G401.6 (cell line): Measurements from ENCODE around the gene PTPN7.
A peak's percentile ranks its signal among the peaks of the same experiment; 100 is the strongest.
"Not testable (repeated sequence)": the region's sequence is repeated elsewhere in the genome, so short reads cannot be mapped to it uniquely, and the experiment has no call there.

Experiments used
- FAIRE-seq: peaks from 2 replicates; lab custom pipeline; 2012; peaks lifted over from hg19 to GRCh38; lab: Jason Lieb, UNC

Gene PTPN7

GRCh38 chr1:202189001-202189790 is 28.8 kb upstream of the PTPN7 start:
- FAIRE-seq = no peak

GRCh38 chr1:202187697-202188407 is 27.4 kb upstream of the PTPN7 start:
- FAIRE-seq = no peak

DNA sequence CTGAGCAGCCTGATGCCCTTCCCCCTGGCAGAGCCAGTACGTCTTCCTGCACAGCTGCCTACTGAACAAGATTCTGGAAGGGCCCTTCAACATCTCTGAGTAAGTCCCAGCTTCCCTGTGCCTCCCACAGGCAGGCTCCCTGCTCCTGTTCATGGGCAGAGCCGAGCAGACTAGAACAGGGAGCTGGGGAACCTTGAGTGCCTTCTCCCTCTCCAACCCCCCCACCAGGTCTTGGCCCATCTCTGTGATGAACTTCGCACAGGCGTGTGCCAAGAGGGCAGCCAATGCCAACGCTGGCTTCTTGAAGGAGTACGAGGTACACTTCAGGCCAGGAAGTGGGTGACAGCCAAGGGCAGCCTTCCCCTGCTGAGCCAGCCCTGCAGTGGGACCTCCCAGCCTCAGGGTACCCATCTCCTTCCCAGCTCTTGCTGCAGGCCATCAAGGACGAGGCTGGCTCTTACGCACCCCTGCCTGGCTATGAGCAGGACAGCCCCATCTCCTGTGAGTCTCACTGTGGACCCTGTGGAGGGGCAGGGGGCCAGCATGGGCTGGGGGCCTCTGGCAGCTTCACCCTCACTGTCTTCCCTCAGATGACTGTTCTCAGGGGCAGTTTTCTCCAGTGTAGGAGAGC is 26.8 kb upstream of the PTPN7 start:
- no peak for FAIRE-seq

- no peak for FAIRE-seq
Observed at GRCh38 chr1:202186327-202186726, 25.9 kb upstream of the PTPN7 start.

DNA sequence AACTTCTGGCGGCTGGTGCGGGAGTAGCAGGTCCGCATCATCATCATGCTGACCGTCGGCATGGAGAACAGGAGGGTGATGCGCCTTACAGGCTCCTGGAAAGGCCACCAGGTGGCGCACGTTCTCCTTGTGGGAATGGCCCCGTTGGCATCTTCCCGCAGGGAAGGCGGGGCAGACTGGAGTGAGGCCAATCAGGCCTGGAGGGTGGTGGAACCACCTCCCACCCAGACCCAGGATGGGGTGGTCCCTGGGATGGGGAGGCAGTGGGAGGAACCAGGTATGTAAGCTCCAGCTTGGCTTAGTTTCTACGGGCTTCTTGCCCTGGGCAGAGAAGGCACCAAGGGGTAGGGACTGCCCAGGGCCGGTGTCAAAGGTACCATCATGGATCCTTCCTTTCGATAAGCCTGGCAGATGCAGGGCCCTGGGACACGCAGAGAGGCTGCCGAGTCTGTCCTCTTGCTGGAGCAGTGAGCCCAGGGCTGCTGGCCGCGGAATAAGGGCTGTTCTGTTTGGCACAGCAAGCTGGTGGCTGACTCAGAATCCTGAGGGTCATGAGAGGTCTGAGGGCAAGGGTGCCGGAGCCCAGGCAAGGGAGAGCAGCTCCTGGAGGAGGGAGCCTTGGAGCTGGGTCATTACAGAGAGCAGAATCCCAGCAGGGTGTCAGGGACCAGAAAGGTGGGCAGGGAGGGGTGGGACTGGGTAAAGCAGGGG is 24.5 kb upstream of the PTPN7 start:
- FAIRE-seq = peak; percentile 91

GRCh38 chr1:202182040-202182877 is 21.9 kb upstream of the PTPN7 start:
- FAIRE-seq = no peak

- no peak for FAIRE-seq
Observed at GRCh38 chr1:202181586-202181985, 21.2 kb upstream of the PTPN7 start.

GRCh38 chr1:202180751-202181139 is 20.3 kb upstream of the PTPN7 start:
- FAIRE-seq = not testable (repeated sequence)

DNA sequence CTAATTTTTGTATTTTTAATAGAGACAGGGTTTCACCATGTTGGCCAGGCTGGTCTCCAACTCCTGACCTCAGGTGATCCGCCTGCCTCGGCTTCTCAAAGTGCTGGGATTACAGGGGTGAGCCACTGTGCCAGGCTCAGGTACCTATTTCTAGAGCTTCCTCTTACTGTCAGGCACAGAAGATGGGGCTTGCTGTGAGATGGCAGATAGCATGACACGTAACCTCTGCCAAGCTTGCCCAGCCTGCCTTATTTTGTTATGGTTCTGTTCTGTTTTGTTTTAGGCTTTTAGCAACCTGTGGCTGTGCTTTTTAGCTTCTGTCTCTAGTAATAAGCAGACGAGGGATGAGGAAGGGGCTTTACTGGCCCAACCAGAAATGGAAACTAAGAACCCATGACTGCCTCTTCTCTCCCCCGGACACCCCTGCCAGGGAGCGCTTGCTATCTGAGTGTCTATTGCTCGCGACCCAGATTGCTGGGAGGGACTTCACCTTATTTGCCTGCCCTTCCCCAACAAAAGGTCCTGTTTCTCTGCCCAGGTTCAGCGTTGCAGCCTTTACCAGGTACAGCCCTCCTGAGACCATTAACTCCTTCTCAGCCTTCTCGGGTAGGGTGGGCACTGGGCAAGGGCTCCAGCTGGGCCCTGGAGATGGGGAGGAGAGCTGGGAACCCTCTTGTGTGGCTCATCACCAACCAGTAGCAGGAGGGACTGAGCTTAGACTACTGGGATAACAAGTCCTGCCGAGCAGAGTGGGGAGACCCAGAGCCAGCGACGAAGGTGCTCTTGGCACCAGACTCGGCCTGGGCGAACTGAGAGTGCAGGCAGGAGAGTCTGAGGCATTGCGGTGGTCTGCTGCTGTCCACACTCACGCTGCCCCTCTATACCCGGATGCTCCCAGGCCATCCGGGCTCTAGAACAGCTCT is 19.7 kb upstream of the PTPN7 start:
- no peak for FAIRE-seq

DNA sequence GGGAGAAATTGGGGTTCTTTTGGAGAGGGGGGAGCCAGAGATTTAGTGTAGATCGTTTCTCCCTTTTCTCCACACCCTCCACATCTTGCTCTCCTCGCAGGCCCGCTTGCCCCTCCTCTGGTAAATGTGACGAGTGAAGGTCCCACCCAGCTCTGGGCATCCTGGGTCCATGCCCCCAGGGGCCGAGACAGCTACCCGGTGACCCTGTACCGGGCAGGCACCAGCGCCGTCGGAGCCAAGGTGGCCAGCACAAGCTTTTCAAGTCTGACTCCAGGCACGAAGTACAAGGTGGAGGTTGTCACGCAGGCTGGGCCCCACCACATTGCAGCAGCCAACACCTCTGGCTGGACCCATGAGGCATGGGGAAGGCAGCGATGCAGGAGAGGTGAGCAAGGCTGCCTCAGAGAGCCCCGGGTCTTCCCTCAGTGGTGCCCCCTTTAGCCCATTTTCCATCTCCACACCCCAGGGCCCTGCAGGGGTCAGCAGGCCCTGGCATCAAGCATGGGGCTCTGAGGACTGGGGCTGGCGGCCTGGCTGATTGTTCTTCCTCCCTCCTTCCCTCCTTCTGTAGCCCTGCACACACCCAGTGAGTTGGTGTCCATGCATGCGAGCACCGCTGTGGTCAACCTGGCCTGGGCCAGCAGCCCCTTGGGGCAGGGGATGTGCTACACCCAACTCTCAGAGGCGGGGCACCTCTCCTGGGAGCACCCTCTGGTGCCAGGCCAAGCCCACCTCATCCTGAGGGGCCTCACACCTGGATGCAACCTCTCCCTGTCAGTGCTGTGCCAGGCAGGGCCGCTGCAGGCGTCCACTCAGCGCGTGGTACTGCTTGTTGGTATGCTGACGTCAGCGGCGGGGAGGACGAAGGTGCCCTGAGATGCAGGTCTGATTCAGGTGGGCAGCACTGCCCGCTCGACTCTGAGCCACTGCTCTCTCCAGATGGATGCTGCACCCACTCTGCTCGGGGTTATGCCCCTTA is 16.8 kb upstream of the PTPN7 start:
- FAIRE-seq = no peak

GRCh38 chr1:202173993-202174392 is 13.6 kb upstream of the PTPN7 start:
- no peak for FAIRE-seq

DNA sequence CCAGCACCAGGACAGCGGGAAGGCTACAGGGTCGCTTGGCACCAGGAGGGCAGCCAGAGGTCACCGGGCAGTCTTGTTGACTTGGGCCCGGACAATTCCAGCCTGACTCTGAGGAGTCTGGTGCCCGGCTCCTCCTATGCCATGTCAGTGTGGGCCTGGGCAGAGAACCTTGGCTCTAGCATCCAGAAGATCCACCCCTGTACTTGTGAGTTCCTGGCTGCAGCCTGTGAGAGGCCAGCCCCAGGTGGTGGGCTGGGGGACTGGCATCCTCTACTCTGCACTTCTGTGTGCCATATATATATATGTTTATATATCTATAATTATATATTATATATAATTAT is 11.6 kb upstream of the PTPN7 start:
- no peak for FAIRE-seq

- no peak for FAIRE-seq
Observed at GRCh38 chr1:202171292-202172014, 11.1 kb upstream of the PTPN7 start.

DNA sequence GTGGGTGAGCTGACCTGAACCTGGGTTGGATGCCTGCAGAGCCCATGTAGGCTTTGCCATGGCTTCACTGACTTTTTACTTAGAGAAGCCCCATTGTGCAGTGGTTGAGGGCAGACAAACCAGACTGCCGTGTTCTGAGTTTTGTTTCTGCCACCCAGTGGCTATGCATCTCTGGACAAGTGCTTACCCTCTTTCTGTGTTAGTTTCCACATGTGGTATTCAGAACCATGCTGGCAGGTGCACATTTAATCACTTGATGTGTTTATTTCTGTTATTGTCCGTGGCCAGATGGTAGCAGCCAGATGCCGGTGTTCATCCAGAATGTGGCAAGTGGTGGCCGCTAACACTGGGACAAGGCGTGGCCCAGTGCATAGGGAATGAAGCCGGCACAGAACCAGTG is 10.3 kb upstream of the PTPN7 start:
- FAIRE-seq = no peak

DNA sequence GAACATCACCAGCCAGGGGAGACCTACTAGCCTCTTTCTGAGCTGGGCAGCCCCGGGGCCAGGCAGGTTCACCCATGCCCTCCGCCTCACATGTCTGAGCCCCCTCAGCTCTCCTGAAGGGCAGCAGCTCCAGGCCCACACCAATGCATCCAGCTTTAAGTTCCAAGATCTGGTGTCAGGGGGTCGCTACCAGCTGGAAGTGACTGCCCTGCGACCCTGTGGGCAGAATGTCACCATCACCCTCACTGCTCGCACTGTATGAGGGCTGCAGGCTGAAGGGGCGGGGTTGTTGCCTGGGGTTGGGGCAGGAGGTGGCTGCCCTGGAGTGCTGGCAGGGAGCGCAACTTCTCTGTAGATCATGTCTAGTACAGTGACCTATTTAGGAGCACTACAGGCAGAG is 8.5 kb upstream of the PTPN7 start:
- no peak for FAIRE-seq

DNA sequence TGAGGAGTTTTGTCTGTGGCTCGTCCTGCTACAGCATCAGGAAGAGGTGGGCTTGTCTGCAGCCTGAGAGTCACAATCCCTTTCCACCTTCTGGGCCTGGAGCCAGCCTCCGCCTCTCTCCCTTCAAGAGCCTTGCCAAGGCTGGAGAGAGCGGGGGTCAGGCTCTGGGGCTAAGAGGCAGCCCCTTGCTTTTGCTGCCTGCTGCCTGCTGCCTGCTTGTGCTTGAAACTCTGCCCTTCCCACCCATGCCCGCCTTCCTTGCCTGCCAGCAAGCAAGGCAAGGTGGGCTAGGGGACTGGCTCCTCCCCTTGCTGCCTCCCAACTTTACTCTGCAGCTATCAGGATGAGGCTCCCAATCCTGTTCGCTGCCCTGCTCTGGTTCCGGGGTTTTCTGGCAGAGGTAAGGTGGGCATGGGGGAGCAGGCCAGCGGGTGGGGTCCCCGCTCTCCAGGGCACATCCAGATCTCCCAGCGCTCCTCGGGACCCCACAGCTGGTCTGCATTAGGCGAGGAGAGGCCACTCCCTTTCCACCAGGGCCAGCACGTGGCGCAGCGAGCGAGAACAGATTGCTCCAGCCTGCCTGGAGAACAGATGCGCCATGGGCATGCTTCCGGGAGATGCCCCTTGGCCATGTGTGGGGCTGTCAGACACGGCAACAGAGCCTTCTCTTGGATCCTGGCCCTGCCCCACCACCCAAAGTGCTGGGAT is 7.5 kb upstream of the PTPN7 start:
- no peak for FAIRE-seq

DNA sequence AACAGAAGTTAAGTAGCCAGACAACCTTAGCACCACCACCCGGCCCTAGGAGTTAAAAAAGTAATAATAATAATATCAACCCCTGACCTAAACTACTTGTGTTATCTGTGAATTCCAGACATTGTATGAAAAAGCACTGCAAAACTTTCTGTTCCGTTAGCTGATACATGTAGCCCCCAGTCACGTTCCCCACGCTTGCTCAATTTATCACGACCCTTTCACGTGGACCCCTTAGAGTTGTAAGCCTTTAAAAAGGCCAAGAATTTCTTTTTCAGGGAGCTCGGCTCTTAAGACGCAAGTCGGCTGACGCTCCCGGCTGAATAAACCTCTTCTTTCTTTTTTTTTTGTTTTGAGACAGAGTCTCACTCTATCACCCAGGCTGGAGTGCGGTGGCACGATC is 6.7 kb upstream of the PTPN7 start:
- not testable (repeated sequence) for FAIRE-seq
